ENCODE measurements around the gene CHRDL1.
A peak's percentile ranks its signal among the peaks of the same experiment; 100 is the strongest.

The CHRDL1 gene

GRCh38 chrX:110723844-110724243 is 71.8 kb downstream of the CHRDL1 start:
- no peak for DNase-seq (ENCODE audit: extremely low read depth, insufficient read length)
- H3K4me3 ChIP-seq (replicated peaks; ENCODE audit: low read depth, low read length), result no peak overlapping the region
- TF ChIP-seq, protein P1, sequence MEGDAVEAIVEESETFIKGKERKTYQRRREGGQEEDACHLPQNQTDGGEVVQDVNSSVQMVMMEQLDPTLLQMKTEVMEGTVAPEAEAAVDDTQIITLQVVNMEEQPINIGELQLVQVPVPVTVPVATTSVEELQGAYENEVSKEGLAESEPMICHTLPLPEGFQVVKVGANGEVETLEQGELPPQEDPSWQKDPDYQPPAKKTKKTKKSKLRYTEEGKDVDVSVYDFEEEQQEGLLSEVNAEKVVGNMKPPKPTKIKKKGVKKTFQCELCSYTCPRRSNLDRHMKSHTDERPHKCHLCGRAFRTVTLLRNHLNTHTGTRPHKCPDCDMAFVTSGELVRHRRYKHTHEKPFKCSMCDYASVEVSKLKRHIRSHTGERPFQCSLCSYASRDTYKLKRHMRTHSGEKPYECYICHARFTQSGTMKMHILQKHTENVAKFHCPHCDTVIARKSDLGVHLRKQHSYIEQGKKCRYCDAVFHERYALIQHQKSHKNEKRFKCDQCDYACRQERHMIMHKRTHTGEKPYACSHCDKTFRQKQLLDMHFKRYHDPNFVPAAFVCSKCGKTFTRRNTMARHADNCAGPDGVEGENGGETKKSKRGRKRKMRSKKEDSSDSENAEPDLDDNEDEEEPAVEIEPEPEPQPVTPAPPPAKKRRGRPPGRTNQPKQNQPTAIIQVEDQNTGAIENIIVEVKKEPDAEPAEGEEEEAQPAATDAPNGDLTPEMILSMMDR (IDR thresholded peaks at IDR 0.05; ENCODE audit: insufficient read depth, low read length, poor library complexity, severe bottlenecking), result no peak
- no peaks in the 10 kb centered on the region for H3K36me3 ChIP-seq (ENCODE audit: control insufficient read depth, insufficient read depth, low read length)
- no peaks in the 10 kb centered on the region for H3K27me3 ChIP-seq (replicated peaks; ENCODE audit: control insufficient read depth, insufficient read depth, low read length)

GRCh38 chrX:110722135-110722534 is 73.5 kb downstream of the CHRDL1 start:
- no peaks in the 10 kb centered on the region for H3K27me3 ChIP-seq (replicated peaks; ENCODE audit: control insufficient read depth, insufficient read depth, low read length)

DNA sequence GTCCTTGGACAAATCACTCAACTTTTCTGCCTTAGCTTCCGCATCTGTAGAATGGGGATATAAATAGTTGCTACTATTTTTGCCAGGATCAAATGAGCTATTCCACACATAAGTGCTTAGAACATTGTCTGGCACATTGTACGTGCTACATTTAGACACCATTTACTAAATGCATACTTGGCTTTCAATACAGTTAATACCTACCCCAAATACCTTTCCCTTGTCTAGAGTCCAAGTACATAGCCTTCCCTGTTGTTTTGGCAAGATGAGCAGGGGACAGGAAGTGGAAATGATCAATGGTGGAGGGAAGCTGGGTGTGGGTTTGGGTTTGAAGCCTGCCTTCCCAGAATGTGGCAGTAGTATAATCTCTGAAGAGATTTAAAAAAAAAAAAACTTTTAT is 82.0 kb downstream of the CHRDL1 start:
- no peak for DNase-seq (ENCODE audit: extremely low read depth, insufficient read length)
- TF ChIP-seq, protein P1 (IDR thresholded peaks at IDR 0.05; ENCODE audit: insufficient read depth, low read length, poor library complexity, severe bottlenecking), result no peak
- H3K4me3 ChIP-seq (replicated peaks; ENCODE audit: low read depth, low read length), result no peak overlapping the region
- H3K27me3 ChIP-seq (replicated peaks; ENCODE audit: control insufficient read depth, insufficient read depth, low read length), result no peaks in the 10 kb centered on the region
- H3K36me3 ChIP-seq (ENCODE audit: control insufficient read depth, insufficient read depth, low read length), result no peaks in the 10 kb centered on the region

More at GRCh38 chrX:110722135-110722534, 73.5 kb downstream of the CHRDL1 start:
- Histone ChIP-seq H3K36me3 (ENCODE audit: control insufficient read depth, insufficient read depth, low read length) (no peaks in the 10 kb centered on the region), H3K4me3 (replicated peaks; ENCODE audit: low read depth, low read length) (no peak overlapping the region)
- DNase-seq (ENCODE audit: extremely low read depth, insufficient read length), result no peak
- TF ChIP-seq, protein P1 (IDR thresholded peaks at IDR 0.05; ENCODE audit: insufficient read depth, low read length, poor library complexity, severe bottlenecking), result no peak

DNA sequence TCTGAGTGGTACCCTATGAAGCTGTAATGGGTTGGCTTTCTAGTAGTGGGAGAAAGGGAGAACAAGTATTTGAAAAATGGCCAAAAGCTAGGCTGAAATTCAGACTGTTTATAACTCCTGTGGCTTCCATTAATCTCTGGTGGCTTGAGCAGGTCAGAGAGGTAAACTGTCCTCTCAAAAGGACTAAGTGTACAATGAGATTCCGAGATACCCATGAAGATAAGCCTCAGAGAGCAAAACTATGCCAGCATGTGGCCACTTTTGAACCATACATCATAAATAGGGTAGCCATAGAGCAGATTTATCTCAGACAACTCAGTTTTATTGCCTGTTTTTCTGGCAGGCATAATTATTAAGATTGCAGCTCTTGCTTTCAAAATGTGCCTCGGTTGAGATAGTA is 89.2 kb downstream of the CHRDL1 start:
- Histone ChIP-seq H3K4me3 (replicated peaks; ENCODE audit: low read depth, low read length) (no peak overlapping the region), H3K36me3 (ENCODE audit: control insufficient read depth, insufficient read depth, low read length) (no peaks in the 10 kb centered on the region), H3K27me3 (replicated peaks; ENCODE audit: control insufficient read depth, insufficient read depth, low read length) (no peaks in the 10 kb centered on the region)
- TF ChIP-seq, protein P1 (IDR thresholded peaks at IDR 0.05; ENCODE audit: insufficient read depth, low read length, poor library complexity, severe bottlenecking), result no peak
- DNase-seq (ENCODE audit: extremely low read depth, insufficient read length), result no peak

GRCh38 chrX:110703641-110704040 is 92.0 kb downstream of the CHRDL1 start:
- TF ChIP-seq, protein P1 (IDR thresholded peaks at IDR 0.05; ENCODE audit: insufficient read depth, low read length, poor library complexity, severe bottlenecking), result no peak
- Histone ChIP-seq H3K27me3 (replicated peaks; ENCODE audit: control insufficient read depth, insufficient read depth, low read length) (no peaks in the 10 kb centered on the region), H3K4me3 (replicated peaks; ENCODE audit: low read depth, low read length) (no peak overlapping the region), H3K36me3 (ENCODE audit: control insufficient read depth, insufficient read depth, low read length) (no peaks in the 10 kb centered on the region)
- DNase-seq (ENCODE audit: extremely low read depth, insufficient read length), result no peak

GRCh38 chrX:110699109-110699508 is 96.5 kb downstream of the CHRDL1 start:
- DNase-seq (ENCODE audit: extremely low read depth, insufficient read length), result peak; percentile 7
- Histone ChIP-seq H3K4me3 (replicated peaks; ENCODE audit: low read depth, low read length) (no peak overlapping the region), H3K27me3 (replicated peaks; ENCODE audit: control insufficient read depth, insufficient read depth, low read length) (no peaks in the 10 kb centered on the region), H3K36me3 (ENCODE audit: control insufficient read depth, insufficient read depth, low read length) (no peaks in the 10 kb centered on the region)
- TF ChIP-seq, protein P1 (IDR thresholded peaks at IDR 0.05; ENCODE audit: insufficient read depth, low read length, poor library complexity, severe bottlenecking), result no peak

Data from GM06990 (cell line).